Neural progenitor cell (in vitro differentiated cells): ENCODE results near the gene KRT15.

ENCODE experiments used
- EZH2 ChIP-seq: fragments of 200-600 bp; sonication (generic); IDR thresholded peaks from 2 replicates; pipeline ENCODE4 v1.6.1; 2017; ENCODE audit warnings: antibody characterized with exemption, mild to moderate bottlenecking, moderate library complexity
- TF ChIP-seq, protein P1 (sequence below): fragments of 200-600 bp; sonication (generic); IDR thresholded peaks from 2 replicates; pipeline ENCODE4 v1.5.1; 2017; ENCODE audit warnings: antibody characterized with exemption, mild to moderate bottlenecking

DNA sequence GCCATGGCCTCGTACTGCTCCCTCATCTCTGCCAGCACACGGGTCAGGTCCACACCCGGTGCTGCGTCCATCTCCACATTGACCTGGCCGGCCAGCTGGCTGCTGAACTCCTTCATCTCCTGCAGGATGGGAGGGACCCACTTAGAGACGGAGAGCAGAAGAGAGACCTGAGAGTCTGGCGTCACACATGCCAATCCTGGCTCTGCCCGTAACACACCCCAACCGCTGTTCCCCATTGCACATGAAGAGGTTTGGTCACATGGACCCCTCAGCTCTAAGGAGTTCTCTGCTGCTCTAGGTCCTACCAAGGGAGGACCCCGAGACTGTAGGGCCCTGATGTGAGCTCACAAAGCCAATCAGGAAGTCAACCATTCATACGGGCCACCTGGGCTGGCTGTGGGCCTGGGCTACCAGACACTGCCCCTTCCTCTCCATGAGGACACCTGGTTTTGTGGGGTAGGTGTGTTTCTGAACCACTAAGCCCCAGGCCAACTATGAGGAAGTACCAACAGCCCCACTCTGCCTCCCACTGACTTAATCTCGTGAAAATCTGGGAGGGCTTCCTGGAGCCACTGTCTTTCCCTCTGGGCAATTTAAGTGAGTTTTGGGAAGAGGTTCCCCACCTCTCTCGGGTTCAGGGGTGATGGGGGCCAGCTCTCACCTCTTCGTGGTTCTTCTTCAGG, 2.4 kb downstream of the KRT15 start:
- TF ChIP-seq, protein P1, sequence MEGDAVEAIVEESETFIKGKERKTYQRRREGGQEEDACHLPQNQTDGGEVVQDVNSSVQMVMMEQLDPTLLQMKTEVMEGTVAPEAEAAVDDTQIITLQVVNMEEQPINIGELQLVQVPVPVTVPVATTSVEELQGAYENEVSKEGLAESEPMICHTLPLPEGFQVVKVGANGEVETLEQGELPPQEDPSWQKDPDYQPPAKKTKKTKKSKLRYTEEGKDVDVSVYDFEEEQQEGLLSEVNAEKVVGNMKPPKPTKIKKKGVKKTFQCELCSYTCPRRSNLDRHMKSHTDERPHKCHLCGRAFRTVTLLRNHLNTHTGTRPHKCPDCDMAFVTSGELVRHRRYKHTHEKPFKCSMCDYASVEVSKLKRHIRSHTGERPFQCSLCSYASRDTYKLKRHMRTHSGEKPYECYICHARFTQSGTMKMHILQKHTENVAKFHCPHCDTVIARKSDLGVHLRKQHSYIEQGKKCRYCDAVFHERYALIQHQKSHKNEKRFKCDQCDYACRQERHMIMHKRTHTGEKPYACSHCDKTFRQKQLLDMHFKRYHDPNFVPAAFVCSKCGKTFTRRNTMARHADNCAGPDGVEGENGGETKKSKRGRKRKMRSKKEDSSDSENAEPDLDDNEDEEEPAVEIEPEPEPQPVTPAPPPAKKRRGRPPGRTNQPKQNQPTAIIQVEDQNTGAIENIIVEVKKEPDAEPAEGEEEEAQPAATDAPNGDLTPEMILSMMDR, result no peak
- TF ChIP-seq EZH2, result no peak
